Right renal cortex interstitium (tissue), 3 donors: ENCODE data around the gene BEX4. TPM values are rescaled to one million over a fixed set of nuclear protein-coding genes. Genes with fewer than 3 reads are reported as not detected.
"Not testable (repeated sequence)": the region's sequence is repeated elsewhere in the genome, so short reads cannot be mapped to it uniquely, and the experiment has no call there.

Experiments
- DNase-seq, 3 donors: peaks; one replicate each; pipeline ENCODE4 v3.0.0-alpha.2; 2013; ENCODE audit warnings: low read depth in 3 of 3, low spot score in 2 of 3
- polyA plus RNA-seq, 3 donors: library from polyadenylated mRNA; unstranded; fragments of 120-200 nt; gene quantifications; one replicate each; pipeline ENCODE4 v1.2.1, GENCODE V29; 2013; ENCODE audit not compliant: insufficient read length in 3 of 3

BEX4 gene
- polyA plus RNA-seq: 100 to 1,000 TPM; 175 to 185 (median 175) TPM

- peak in 2 of 3 donors; percentile 56 to 58 for DNase-seq
Measured at GRCh38 chrX:103214870-103215424, at the start of gene BEX4. Gene BEX4 (plus strand): TSS chrX:103215108. CDS start chrX:103216154, 1,046 bp downstream.

DNA sequence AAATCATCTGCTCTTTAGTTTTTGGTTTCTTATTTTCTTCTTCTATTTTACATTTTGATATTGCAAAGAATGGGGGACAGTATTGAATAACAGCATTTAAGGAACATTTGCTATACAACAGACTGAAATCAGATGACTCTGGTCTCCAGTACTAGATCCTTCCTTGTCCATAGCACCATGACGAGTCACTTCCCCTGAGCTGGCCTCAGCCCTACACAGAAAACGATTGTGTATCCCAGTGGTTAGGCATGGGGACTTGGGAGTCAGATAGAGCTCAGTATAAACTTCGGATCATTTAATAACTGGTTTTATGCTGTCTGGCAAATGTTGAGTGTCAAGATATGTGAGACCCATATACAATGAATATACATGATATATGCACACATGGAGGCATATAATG, 44.7 kb upstream of the BEX4 start:
- no peak for DNase-seq

DNA sequence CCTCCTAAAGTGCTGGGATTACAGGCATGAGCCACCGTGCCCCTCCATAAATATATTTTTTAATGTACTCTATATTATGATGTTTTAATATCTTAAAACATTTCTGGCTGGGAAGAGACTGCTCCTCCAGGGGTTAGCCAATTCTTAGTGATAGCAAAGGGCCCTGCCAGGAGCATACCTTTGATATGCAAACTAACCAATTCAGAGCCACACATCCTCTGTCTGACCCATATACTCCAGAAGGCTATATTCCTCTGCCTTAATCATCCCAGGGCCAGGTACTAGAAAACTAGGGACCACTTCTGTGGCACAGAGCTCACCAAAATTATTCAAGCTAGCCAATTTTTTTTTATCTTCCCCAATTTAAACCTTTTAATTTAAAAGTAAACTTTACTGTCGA, 43.6 kb upstream of the BEX4 start:
- DNase-seq: no peak

DNA sequence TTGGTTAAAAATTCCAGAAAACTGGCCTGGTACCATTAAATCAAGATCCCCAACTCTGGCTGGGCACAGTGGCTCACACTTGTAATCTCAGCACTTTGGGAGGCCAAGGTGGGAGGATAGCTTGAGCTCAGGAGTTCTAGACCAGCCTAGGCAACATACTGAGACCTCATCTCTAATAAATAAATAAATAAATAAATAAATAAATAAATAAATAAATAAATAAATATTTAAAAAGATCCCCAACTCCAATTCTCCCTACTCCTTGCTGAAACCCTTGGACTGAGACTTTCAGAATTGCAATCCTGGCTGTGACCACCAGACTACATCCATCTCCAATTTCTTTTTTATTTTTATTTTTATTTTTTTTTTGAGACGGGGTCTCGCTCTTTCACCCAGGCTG, 39.7 kb upstream of the BEX4 start:
- not testable (repeated sequence) for DNase-seq

- no peak for DNase-seq
Measured at GRCh38 chrX:103175944-103176753, 38.8 kb upstream of the BEX4 start.

- DNase-seq: no peak
Measured at GRCh38 chrX:103177556-103177955, 37.4 kb upstream of the BEX4 start.

DNA sequence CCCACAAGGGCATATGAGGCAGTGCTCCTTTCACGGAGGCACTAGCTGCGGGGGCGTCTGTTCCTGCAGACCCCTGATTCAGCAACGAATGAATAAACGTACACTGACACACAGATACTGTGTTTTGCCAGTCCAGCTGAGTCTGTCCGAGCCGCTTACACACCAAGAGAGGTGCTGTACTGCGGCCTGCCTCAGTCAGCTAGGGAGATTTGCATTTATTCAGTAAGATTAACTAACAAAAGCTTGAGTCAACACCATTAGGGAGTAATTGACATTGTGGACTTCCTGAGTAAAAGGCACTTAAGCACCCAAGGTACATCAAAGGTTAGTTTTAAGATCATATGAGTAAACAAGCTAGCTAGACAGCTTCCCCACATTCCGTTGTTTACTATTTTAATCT, 31.0 kb upstream of the BEX4 start:
- no peak for DNase-seq

DNA sequence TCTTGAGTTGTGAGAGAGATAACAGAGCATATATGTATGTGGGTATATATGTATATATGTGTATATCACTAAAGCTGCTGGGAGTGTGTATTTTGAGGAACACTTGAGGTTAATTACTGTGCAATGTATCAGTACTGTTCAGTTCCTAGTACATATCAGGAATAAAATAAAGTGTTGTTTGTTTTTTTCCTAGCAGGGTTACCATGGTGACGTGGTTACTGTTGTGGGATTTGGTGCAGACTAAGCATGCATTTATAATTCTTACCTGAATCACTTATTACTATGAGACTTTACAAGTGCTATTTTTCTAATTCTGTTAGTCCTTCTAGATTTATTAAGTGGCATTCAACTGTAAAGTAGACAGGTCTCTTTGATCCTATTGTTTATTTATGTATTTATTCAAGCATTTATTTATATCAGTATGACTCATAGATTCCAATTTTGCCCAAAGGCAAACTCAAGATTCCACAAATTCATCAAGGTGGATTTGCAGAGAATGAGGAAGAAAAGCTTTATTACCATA, 26.9 kb upstream of the BEX4 start:
- DNase-seq: no peak

- DNase-seq: no peak
Measured at GRCh38 chrX:103197721-103198306, 17.1 kb upstream of the BEX4 start.

DNA sequence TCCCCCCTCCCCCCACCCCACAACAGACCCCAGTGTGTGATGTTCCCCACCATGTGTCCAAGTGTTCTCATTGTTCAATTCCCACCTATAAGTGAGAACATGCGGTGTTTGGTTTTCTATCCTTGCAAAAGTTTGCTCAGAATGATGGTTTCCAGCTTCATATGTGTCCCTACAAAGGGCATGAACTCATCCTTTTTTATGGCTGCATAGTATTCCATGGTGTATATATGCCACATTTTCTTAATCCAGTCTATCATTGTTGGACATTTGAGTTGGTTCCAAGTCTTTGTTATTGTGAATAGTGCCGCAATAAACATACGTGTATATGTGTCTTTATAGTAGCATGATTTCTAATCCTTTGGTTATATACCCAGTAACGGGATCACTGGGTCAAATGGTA, 16.2 kb upstream of the BEX4 start:
- not testable (repeated sequence) for DNase-seq

GRCh38 chrX:103201041-103201440, 13.9 kb upstream of the BEX4 start:
- DNase-seq: no peak

DNA sequence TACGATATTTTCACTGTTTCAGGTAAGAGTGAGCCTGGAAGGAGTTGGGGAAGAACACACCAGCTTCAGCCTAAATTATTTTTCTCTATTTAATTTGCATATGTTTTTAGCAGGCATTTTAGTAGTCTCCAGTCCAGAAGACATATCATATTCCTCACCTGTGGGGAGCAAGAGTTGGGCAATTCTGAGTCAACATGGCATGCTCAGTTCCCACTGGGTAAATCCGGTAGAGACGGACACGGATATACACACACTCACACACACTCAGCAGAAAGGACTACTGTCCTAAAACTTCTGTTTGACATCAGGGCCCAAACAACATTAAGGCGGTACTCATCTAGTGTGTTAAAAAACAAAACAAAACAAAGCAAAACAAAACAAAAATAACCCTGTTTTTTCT, 4.9 kb upstream of the BEX4 start:
- DNase-seq: no peak

DNA sequence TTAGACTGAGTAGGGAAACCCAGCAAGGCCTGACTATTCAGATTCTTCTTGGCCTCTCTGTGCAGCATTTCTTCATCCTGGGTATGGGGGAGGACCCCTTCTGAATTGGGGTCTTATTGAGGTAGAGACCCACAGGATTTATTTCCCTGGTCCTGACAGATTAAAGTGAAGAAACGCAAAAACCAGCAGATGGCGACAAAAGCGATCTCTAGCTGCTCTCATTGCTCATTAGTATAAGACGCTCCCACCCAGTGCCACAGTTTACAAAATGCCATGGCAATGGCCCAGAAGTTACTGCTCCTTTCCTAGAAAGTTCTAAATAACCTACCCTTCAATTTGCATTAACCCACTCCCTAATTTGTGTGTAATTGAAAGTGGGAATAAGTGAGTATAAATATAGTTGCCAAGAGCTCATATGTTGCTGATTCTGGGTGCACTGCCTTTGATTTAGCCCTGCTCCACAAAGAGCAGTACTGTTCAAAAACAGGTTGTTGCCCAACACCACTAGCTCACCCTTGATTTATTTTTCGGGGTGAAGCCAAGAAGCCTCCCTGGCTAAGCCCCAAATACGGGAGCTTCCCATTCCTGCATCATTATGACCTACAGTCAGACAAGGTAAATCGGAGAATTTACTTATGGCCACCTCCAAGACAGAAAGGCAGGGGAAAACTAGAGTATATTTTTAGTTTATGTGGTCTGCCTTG, 3.7 kb upstream of the BEX4 start:
- peak in 1 of 3 donors; percentile 34 for DNase-seq

DNA sequence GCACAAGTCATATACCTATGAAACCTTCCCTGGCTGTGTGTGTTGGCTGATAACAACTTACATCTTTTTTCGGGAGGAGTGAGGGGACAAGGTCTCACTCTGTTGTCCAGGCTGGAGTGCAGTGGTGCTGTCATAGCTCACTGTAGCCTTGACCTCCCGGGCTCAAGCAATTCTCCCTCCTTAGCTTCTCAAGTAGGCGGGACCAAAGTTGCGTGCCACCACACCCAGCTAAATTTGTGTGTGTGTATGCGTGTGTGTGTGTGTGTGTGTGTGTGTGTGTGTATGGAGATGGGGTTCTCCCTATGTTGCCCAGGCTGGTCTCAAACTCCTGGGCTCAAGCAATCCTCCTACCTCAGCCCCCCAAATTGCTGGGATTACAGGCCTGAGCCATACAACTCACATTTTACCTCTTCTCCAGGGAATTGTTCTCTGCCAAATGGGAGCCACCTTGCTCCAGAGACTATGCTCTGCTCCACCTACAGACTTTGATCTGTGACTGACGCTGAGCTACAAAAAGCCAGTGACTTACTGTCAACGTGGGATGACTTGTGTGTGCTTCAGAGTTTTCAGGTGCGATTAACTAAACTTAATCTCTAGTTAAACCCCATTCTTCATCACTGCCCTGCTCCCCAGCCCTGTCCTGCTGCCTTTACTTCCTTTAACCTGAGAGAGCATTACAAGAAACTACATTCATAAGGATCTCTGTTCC, 2.0 kb upstream of the BEX4 start:
- no peak for DNase-seq

DNA sequence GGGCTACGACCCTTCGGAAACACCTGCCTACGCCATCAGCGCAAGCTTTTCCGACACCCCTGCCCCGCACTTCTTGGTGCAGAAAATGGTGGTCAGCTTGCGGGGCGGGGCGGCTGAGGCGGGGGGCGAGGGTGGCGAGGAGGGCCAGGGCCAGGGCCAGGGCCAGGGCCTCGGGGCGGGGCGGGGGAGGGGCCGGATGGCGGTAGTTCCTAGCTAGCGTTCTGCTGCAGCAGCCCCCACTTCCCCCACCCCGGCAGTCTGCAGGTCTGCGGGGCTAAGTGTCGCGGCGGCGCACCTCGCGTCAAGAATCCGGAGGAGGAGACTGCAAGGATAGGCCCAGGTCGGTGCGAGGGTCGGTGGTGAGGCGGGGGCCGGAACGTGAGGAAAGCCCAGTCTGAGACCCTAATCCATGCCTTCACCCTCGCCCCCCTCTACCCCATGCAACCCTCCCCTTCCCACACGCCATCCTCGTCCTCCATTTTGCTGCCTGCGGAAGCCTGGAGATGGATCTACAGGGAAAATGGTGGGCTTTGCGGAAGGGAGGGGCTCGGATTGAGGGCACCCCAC, 600 bp downstream of the BEX4 start:
- peak in 2 of 3 donors; percentile 21 to 27 for DNase-seq

DNA sequence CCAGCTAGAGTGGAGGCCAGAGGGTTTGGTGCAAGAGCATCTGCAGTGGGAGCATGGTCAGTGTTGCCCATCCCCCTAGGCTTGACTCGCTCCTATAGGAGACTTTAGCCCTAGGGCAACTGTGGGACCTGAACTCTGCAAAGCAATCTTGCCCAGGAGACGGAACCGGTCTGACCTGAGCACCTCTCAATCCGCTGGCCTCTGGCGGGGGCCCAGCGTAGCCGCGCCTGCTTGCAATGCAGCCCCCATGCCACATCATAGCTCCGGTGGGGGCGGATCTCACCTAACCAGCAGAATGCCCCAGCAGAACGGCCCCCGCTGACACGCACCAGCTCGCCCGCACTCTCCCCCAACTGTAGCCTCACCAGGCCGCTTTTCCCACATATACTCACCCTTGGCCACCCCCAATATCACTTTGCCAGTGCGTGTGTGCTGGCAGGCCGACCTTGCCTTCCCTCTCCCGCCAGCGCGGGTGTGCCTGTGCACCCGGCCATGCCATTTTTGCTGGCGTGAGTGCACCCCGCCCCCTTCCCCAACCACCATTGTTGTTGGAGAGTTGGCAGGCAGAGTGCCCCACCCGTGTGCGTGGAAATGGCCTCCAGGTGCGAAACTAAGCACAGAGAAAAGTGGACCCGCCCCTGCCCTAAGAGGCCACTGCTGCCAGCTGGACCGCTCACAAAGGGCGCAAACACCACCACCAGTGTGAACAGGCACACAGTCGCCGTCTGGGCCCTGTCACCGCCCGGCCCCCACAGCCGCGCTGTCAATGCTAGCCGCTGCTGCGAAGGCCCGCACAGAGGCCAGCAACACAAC, 5.8 kb downstream of the BEX4 start:
- DNase-seq: no peak

- DNase-seq: not testable (repeated sequence)
Measured at GRCh38 chrX:103225918-103226317, 11.0 kb downstream of the BEX4 start.

GRCh38 chrX:103233263-103233662, 18.4 kb downstream of the BEX4 start:
- DNase-seq: no peak

DNA sequence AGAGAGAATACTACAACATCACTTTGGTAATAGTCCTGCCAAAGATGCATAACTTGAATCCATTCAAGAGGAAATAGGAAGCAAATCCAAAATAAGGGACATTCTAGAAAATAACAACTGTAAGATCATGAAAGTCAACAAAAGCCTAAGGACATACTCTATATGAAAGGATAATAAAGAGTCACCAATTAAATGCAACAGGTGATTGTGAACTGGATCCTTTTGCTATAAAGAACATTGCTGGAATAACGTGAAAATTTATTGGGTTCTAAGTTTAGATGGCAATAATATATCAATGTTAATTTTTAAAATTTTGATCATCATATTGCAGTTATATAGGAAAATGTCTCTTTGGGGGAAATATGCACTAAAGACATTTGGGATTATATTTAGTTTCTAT, 20.0 kb downstream of the BEX4 start:
- DNase-seq: no peak
